GM23248 (cell line): ENCODE measurements around the gene PLCB1. TPM values are rescaled to one million over a fixed set of nuclear protein-coding genes. Genes with fewer than 3 reads are reported as not detected.

Source experiments
- DNase-seq: peaks from one replicate; pipeline ENCODE4 v3.0.0-alpha.2; 2015
- H2AFZ ChIP-seq: fragments of 200-600 bp; sonication (generic); 2 replicates; pipeline ENCODE4 v1.6.1; 2016; ENCODE audit warnings: antibody characterized with exemption
- H3F3A ChIP-seq: fragments of 200-600 bp; sonication (generic); 2 replicates; pipeline ENCODE4 v1.6.1; 2016; ENCODE audit warnings: mild to moderate bottlenecking, antibody characterized with exemption, mixed run types; ENCODE audit not compliant: insufficient read depth
- H3K27ac ChIP-seq: fragments of 200-600 bp; sonication (generic); 2 replicates; pipeline ENCODE4 v1.5.1; 2016; ENCODE audit warnings: mild to moderate bottlenecking
- H3K27me3 ChIP-seq: fragments of 200-600 bp; sonication (generic); replicated peaks from 2 replicates; pipeline ENCODE4 v1.6.1; 2016; ENCODE audit warnings: mild to moderate bottlenecking; ENCODE audit not compliant: insufficient read depth
- H3K36me3 ChIP-seq: fragments of 200-600 bp; sonication (generic); 2 replicates; pipeline ENCODE4 v1.6.1; 2016; ENCODE audit warnings: low read depth, mild to moderate bottlenecking
- H3K4me1 ChIP-seq: fragments of 200-600 bp; sonication (generic); 2 replicates; pipeline ENCODE4 v1.6.1; 2016; ENCODE audit warnings: mild to moderate bottlenecking; ENCODE audit not compliant: insufficient read depth
- H3K4me2 ChIP-seq: fragments of 200-600 bp; sonication (generic); one replicate; pipeline ENCODE4 v1.6.1; 2016; ENCODE audit warnings: mild to moderate bottlenecking; ENCODE audit not compliant: unreplicated experiment
- H3K4me3 ChIP-seq: fragments of 200-600 bp; sonication (generic); 2 replicates; pipeline ENCODE4 v1.5.1; 2016; ENCODE audit warnings: mild to moderate bottlenecking
- H3K79me2 ChIP-seq: fragments of 200-600 bp; sonication (generic); 2 replicates; pipeline ENCODE4 v1.6.1; 2016; ENCODE audit warnings: mild to moderate bottlenecking; ENCODE audit not compliant: insufficient read depth
- H3K9ac ChIP-seq: fragments of 200-600 bp; sonication (generic); 2 replicates; pipeline ENCODE4 v1.6.1; 2016; ENCODE audit warnings: mild to moderate bottlenecking
- H3K9me2 ChIP-seq: fragments of 200-600 bp; sonication (generic); 2 replicates; pipeline ENCODE4 v1.6.1; 2016; ENCODE audit warnings: mixed run types, mild to moderate bottlenecking, moderate library complexity; ENCODE audit not compliant: insufficient read depth
- H3K9me3 ChIP-seq: fragments of 200-600 bp; sonication (generic); one replicate; pipeline ENCODE4 v1.6.1; 2017; ENCODE audit warnings: low read depth
- H4K20me1 ChIP-seq: fragments of 200-600 bp; sonication (generic); 2 replicates; pipeline ENCODE4 v1.6.0; 2016; ENCODE audit not compliant: insufficient read depth
- EZH2 ChIP-seq: fragments of 200-600 bp; sonication (generic); IDR thresholded peaks from 2 replicates; pipeline ENCODE4 v1.6.1; 2018; ENCODE audit warnings: antibody characterized with exemption, mild to moderate bottlenecking; ENCODE audit not compliant: insufficient read depth, poor library complexity, severe bottlenecking
- EZH2phosphoT487 ChIP-seq: fragments of 200-600 bp; sonication (generic); IDR thresholded peaks from 2 replicates; pipeline ENCODE4 v1.6.1; 2018; ENCODE audit warnings: antibody characterized with exemption, moderate library complexity, mild to moderate bottlenecking, low read depth; ENCODE audit not compliant: insufficient read depth
- WGBS, 2 experiments: methylation state at CpG; one replicate each; pipeline ENCODE4 v1.1.6; 2015 to 2017; ENCODE audit warnings: low lambda C conversion rate in 2 of 2, low coverage in 1 of 2; ENCODE audit errors: missing lambda C conversion rate in 2 of 2; 5-methylcytosine and 5-hydroxymethylcytosine counted together
- in situ Hi-C: fragments of 300-500 bp; cut with MboI; formaldehyde crosslinking; loops from 2 replicates; pipeline ENCODE4 v1.15.0; 2020
- polyA plus RNA-seq: library from polyadenylated mRNA; unstranded; fragments of >200 nt; fragmentation: Nextera tagmentation; extraction: Ambion mirVana; gene quantifications from 2 replicates; pipeline ENCODE4 v1.2.1, GENCODE V29; 2016
- total RNA-seq: library from RNA; depleted of rRNA; stranded (reverse); fragments of >200 nt; shearing (Covaris generic); gene quantifications from 2 replicates; pipeline ENCODE4 v1.2.3, GENCODE V29; 2014

The PLCB1 gene
- total and polyA plus RNA-seq, 2 experiments from 2014 or later: 3.7 to 12.8 TPM

GRCh38 chr20:8876366-8876765, 744.3 kb downstream of the PLCB1 start:
- DNase-seq: no peak
- Histone ChIP-seq H3K79me2 (no peaks in the 10 kb centered on the region), H3K9me2 (no peaks in the 10 kb centered on the region), H4K20me1 (no peaks in the 10 kb centered on the region), H3F3A (no peaks in the 10 kb centered on the region), H3K4me1 (no peaks in the 10 kb centered on the region), H3K36me3 (no peaks in the 10 kb centered on the region), H3K27me3 (no peaks in the 10 kb centered on the region), H3K9ac (no peak overlapping the region), H3K27ac (no peak overlapping the region), H2AFZ (no peak overlapping the region), H3K4me2 (no peak overlapping the region), H3K9me3 (no peaks in the 10 kb centered on the region), H3K4me3 (no peak overlapping the region)
- in situ Hi-C loops: no loop called here
- no peak for TF ChIP-seq EZH2phosphoT487
- no peak for TF ChIP-seq EZH2

GRCh38 chr20:8877294-8877693, 745.2 kb downstream of the PLCB1 start:
- Histone ChIP-seq H3K36me3 (no peaks in the 10 kb centered on the region), H3K27ac (no peak overlapping the region), H3K4me2 (no peak overlapping the region), H3K9me3 (no peaks in the 10 kb centered on the region), H2AFZ (no peak overlapping the region), H3K4me1 (no peaks in the 10 kb centered on the region), H3K4me3 (no peak overlapping the region), H4K20me1 (no peaks in the 10 kb centered on the region), H3K27me3 (no peaks in the 10 kb centered on the region), H3K79me2 (no peaks in the 10 kb centered on the region), H3F3A (no peaks in the 10 kb centered on the region), H3K9ac (no peak overlapping the region), H3K9me2 (no peaks in the 10 kb centered on the region)
- TF ChIP-seq EZH2phosphoT487: no peak
- no peak for TF ChIP-seq EZH2
- no peak for DNase-seq
- in situ Hi-C loops: no loop called here
- 98% methylated on average over 2 of the region's 2 CpGs for WGBS, 2 experiments

GRCh38 chr20:8879669-8880068, 747.6 kb downstream of the PLCB1 start:
- TF ChIP-seq EZH2 (no peak), EZH2phosphoT487 (no peak)
- Histone ChIP-seq H3F3A (no peaks in the 10 kb centered on the region), H3K79me2 (no peaks in the 10 kb centered on the region), H3K9ac (no peak overlapping the region), H3K4me2 (no peak overlapping the region), H3K4me1 (no peaks in the 10 kb centered on the region), H3K27me3 (no peaks in the 10 kb centered on the region), H2AFZ (no peak overlapping the region), H3K9me2 (no peaks in the 10 kb centered on the region), H3K27ac (no peak overlapping the region), H3K9me3 (no peaks in the 10 kb centered on the region), H4K20me1 (no peaks in the 10 kb centered on the region), H3K36me3 (no peaks in the 10 kb centered on the region), H3K4me3 (no peak overlapping the region)
- in situ Hi-C loops: no loop called here
- WGBS, 2 experiments: 92 to 93% methylated on average over 2 of the region's 2 CpGs
- no peak for DNase-seq

GRCh38 chr20:8880085-8880853, 748.2 kb downstream of the PLCB1 start:
- Histone ChIP-seq H3F3A (no peaks in the 10 kb centered on the region), H3K9me3 (no peaks in the 10 kb centered on the region), H3K36me3 (no peaks in the 10 kb centered on the region), H2AFZ (no peak overlapping the region), H3K9ac (no peak overlapping the region), H4K20me1 (no peaks in the 10 kb centered on the region), H3K79me2 (no peaks in the 10 kb centered on the region), H3K4me1 (no peaks in the 10 kb centered on the region), H3K4me2 (no peak overlapping the region), H3K9me2 (no peaks in the 10 kb centered on the region), H3K27ac (no peak overlapping the region), H3K27me3 (no peaks in the 10 kb centered on the region), H3K4me3 (no peak overlapping the region)
- TF ChIP-seq EZH2 (no peak), EZH2phosphoT487 (no peak)
- in situ Hi-C loops: no loop called here
- 86 to 87% methylated on average over 5 of the region's 5 CpGs for WGBS, 2 experiments
- no peak for DNase-seq

- in situ Hi-C loops: no loop called here
- no peaks in the 10 kb centered on the region; the same call in 1 of the 2 replicates for H3K36me3 ChIP-seq
Observed at GRCh38 chr20:8891039-8891438, 759.0 kb downstream of the PLCB1 start.

More at GRCh38 chr20:8891039-8891438, 759.0 kb downstream of the PLCB1 start:
- Histone ChIP-seq H3K4me1 (no peaks in the 10 kb centered on the region), H3F3A (no peaks in the 10 kb centered on the region), H3K27me3 (no peaks in the 10 kb centered on the region), H3K9ac (no peak overlapping the region), H3K9me3 (peaks cover 10% of the 10 kb centered on the region), H3K4me2 (no peak overlapping the region), H3K9me2 (no peaks in the 10 kb centered on the region), H4K20me1 (no peaks in the 10 kb centered on the region), H3K4me3 (no peak overlapping the region), H3K27ac (no peak overlapping the region), H3K79me2 (no peaks in the 10 kb centered on the region), H2AFZ (no peak overlapping the region)
- DNase-seq: no peak
- 91 to 97% methylated on average over 1 of the region's 1 CpG for WGBS, 2 experiments
- no peak for TF ChIP-seq EZH2phosphoT487
